Esophagus squamous epithelium (tissue), 4 donors: ENCODE data around the gene MEIS1.
A peak's percentile ranks its signal among the peaks of the same experiment; 100 is the strongest.

Source experiments
- CTCF ChIP-seq, 6 experiments: fragments of 450-650 bp in 4 of 6; fragments of 200-600 bp in 2 of 6; sonication (generic) in 2 of 6; IDR thresholded peaks; one replicate each; pipeline ENCODE4 v1.5.1; 2016 to 2019; ENCODE audit warnings: antibody characterized with exemption in 6 of 6, mild to moderate bottlenecking in 4 of 6, moderate library complexity in 4 of 6
- POLR2A ChIP-seq, 4 donors: fragments of 450-650 bp; IDR thresholded peaks; one replicate each; pipeline ENCODE4 v1.6.1; 2017; ENCODE audit warnings: antibody characterized with exemption in 4 of 4, mild to moderate bottlenecking in 4 of 4, moderate library complexity in 3 of 4

- TF ChIP-seq POLR2A (IDR thresholded peaks at IDR 0.05) (no peak), CTCF (IDR thresholded peaks at IDR 0.05) (peak in 4 of 6 experiments; percentile 25 to 65 (median 38))
Observed at GRCh38 chr2:66495788-66496640, 61.1 kb downstream of the MEIS1 start.
